ENCODE measurements around the gene SPAG7. TPM values are rescaled to one million over a fixed set of nuclear protein-coding genes. Genes with fewer than 3 reads are reported as not detected.
A peak's percentile ranks its signal among the peaks of the same experiment; 100 is the strongest.

SPAG7 gene
- total RNA-seq, 1 experiment from 2014 or later: 97.3 TPM

DNA sequence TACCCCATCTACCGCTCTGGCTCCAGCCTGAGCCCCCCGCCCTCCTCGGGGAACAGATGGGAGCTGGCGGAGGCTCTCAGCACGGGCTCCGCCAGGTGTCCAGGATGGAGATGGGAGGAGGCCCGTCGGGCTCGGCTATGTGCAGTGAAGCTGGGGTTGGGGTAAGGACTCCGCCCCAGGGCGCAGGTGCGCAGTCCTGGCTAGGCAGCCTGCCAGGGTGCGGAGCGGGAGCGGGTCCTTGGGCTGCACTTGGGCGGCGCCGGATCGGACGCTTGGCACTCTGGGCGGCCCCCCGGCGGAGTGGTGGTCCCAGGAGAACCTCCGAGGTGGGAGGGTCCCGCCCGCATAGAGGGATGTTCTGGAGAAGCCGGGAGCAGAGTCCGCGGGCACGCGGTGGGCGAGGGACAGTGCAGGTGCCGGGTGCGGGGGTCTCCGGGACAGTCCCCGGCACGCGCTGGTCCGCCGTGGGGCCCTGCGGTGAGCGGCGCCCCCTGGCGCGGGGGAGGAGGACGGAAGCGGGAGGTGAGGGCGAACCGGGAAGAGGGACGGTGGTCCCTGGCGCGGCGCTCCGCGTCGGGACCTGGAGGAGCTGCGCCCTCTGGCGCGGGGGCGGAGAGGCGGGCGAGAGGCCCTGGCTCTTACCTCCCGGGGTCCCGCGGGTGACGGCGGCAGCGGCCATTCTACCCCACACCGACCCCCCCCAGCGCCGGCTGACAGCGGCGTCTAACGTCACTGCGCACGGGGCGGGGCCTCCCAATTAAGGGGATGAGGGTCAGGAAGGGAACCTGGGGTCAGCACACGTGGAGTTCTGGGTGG, 19.5 kb upstream of the SPAG7 start, which contains the start of gene CAMTA2:
Gene CAMTA2 (minus strand): TSS at position 725 of the 816 bp plus-strand sequence. CDS start 1,453 bp downstream, outside the sequence.
- Mint-ChIP-seq H3K4me1 (peaks cover 25% of the 10 kb centered on the region), H3K27ac (no peak within 1 kb of the TSS), H3K9me3 (no peaks in the 10 kb centered on the region), H3K36me3 (no peaks in the 10 kb centered on the region), H3K4me3 (peak within 1 kb of the TSS; percentile 77), H3K27me3 (ENCODE audit: low read depth) (peaks cover 44% of the 10 kb centered on the region)
- ChIA-PET CTCF (interaction anchor here (0.6 to 4.0 kb wide), 22 partner anchors 10 to 286 kb away, joined by 3 to 27 read pairs (median 4); partner anchors contain the start of genes INCA1, KIF1C, RNF167 and SLC25A11), POLR2A (interaction anchor here (0.6 to 3.0 kb wide), 5 partner anchors 10 to 35 kb away, joined by 3 to 12 read pairs (median 3); partner anchors contain the start of genes INCA1, KIF1C and SPAG7)
- DNase-seq (ENCODE audit: low spot score) (peak; percentile 88), ATAC-seq (peak; percentile 77)
- TF ChIP-seq, protein P1, sequence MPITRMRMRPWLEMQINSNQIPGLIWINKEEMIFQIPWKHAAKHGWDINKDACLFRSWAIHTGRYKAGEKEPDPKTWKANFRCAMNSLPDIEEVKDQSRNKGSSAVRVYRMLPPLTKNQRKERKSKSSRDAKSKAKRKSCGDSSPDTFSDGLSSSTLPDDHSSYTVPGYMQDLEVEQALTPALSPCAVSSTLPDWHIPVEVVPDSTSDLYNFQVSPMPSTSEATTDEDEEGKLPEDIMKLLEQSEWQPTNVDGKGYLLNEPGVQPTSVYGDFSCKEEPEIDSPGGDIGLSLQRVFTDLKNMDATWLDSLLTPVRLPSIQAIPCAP (CRISPR knock-in tag; IDR thresholded peaks at IDR 0.05): no peak
- TF ChIP-seq ZNF263 (CRISPR knock-in tag; IDR thresholded peaks at IDR 0.05; ENCODE audit: low read depth) (peak; percentile 24; the same call in 1 of the 2 replicates), NR3C1 (CRISPR knock-in tag; conservative IDR thresholded peaks at IDR 0.05; ENCODE audit: low read depth) (no peak), TCF7 (CRISPR knock-in tag; IDR thresholded peaks at IDR 0.05; ENCODE audit: low read depth) (no peak), TEAD1 (CRISPR knock-in tag; IDR thresholded peaks at IDR 0.05) (peak; percentile 88; the same call in 1 of the 2 replicates), CREB1 (CRISPR knock-in tag; IDR thresholded peaks at IDR 0.05) (no peak), PRRX2 (CRISPR knock-in tag; IDR thresholded peaks at IDR 0.05) (no peak), MYBL2 (CRISPR knock-in tag; IDR thresholded peaks at IDR 0.05) (no peak), RELA (CRISPR knock-in tag; IDR thresholded peaks at IDR 0.05; ENCODE audit: borderline replicate concordance) (0 out of 2 replicates have a peak, but pooled peaks have one; percentile 34), ZNF219 (CRISPR knock-in tag; IDR thresholded peaks at IDR 0.05; ENCODE audit: borderline replicate concordance) (0 out of 2 replicates have a peak, but pooled peaks have one; percentile 75), ZNF423 (CRISPR knock-in tag; IDR thresholded peaks at IDR 0.05) (peak; percentile 82)
- TF ChIP-seq, protein P2, sequence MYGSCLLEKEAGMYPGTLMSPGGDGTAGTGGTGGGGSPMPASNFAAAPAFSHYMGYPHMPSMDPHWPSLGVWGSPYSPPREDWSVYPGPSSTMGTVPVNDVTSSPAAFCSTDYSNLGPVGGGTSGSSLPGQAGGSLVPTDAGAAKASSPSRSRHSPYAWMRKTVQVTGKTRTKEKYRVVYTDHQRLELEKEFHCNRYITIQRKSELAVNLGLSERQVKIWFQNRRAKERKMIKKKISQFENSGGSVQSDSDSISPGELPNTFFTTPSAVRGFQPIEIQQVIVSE (CRISPR knock-in tag; IDR thresholded peaks at IDR 0.05; ENCODE audit: borderline replicate concordance): no peak
- TF ChIP-seq, protein P3, sequence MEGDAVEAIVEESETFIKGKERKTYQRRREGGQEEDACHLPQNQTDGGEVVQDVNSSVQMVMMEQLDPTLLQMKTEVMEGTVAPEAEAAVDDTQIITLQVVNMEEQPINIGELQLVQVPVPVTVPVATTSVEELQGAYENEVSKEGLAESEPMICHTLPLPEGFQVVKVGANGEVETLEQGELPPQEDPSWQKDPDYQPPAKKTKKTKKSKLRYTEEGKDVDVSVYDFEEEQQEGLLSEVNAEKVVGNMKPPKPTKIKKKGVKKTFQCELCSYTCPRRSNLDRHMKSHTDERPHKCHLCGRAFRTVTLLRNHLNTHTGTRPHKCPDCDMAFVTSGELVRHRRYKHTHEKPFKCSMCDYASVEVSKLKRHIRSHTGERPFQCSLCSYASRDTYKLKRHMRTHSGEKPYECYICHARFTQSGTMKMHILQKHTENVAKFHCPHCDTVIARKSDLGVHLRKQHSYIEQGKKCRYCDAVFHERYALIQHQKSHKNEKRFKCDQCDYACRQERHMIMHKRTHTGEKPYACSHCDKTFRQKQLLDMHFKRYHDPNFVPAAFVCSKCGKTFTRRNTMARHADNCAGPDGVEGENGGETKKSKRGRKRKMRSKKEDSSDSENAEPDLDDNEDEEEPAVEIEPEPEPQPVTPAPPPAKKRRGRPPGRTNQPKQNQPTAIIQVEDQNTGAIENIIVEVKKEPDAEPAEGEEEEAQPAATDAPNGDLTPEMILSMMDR (IDR thresholded peaks at IDR 0.05): peak; percentile 37
- TF ChIP-seq, protein P4, sequence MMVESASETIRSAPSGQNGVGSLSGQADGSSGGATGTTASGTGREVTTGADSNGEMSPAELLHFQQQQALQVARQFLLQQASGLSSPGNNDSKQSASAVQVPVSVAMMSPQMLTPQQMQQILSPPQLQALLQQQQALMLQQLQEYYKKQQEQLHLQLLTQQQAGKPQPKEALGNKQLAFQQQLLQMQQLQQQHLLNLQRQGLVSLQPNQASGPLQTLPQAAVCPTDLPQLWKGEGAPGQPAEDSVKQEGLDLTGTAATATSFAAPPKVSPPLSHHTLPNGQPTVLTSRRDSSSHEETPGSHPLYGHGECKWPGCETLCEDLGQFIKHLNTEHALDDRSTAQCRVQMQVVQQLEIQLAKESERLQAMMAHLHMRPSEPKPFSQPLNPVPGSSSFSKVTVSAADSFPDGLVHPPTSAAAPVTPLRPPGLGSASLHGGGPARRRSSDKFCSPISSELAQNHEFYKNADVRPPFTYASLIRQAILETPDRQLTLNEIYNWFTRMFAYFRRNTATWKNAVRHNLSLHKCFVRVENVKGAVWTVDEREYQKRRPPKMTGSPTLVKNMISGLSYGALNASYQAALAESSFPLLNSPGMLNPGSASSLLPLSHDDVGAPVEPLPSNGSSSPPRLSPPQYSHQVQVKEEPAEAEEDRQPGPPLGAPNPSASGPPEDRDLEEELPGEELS (CRISPR knock-in tag; IDR thresholded peaks at IDR 0.05): 0 out of 2 replicates have a peak, but pooled peaks have one; percentile 17
- TF ChIP-seq, protein P5, sequence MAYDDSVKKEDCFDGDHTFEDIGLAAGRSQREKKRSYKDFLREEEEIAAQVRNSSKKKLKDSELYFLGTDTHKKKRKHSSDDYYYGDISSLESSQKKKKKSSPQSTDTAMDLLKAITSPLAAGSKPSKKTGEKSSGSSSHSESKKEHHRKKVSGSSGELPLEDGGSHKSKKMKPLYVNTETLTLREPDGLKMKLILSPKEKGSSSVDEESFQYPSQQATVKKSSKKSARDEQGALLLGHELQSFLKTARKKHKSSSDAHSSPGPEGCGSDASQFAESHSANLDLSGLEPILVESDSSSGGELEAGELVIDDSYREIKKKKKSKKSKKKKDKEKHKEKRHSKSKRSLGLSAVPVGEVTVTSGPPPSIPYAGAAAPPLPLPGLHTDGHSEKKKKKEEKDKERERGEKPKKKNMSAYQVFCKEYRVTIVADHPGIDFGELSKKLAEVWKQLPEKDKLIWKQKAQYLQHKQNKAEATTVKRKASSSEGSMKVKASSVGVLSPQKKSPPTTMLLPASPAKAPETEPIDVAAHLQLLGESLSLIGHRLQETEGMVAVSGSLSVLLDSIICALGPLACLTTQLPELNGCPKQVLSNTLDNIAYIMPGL (CRISPR knock-in tag; IDR thresholded peaks at IDR 0.05): peak; percentile 97; the same call in 1 of the 2 replicates
- TF ChIP-seq, protein P6, sequence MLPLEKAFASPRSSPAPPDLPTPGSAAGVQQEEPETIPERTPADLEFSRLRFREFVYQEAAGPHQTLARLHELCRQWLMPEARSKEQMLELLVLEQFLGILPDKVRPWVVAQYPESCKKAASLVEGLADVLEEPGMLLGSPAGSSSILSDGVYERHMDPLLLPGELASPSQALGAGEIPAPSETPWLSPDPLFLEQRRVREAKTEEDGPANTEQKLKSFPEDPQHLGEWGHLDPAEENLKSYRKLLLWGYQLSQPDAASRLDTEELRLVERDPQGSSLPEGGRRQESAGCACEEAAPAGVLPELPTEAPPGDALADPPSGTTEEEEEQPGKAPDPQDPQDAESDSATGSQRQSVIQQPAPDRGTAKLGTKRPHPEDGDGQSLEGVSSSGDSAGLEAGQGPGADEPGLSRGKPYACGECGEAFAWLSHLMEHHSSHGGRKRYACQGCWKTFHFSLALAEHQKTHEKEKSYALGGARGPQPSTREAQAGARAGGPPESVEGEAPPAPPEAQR (CRISPR knock-in tag; IDR thresholded peaks at IDR 0.05): no peak
- TF ChIP-seq, protein P7, sequence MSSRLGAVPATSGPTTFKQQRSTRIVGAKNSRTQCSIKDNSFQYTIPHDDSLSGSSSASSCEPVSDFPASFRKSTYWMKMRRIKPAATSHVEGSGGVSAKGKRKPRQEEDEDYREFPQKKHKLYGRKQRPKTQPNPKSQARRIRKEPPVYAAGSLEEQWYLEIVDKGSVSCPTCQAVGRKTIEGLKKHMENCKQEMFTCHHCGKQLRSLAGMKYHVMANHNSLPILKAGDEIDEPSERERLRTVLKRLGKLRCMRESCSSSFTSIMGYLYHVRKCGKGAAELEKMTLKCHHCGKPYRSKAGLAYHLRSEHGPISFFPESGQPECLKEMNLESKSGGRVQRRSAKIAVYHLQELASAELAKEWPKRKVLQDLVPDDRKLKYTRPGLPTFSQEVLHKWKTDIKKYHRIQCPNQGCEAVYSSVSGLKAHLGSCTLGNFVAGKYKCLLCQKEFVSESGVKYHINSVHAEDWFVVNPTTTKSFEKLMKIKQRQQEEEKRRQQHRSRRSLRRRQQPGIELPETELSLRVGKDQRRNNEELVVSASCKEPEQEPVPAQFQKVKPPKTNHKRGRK (CRISPR knock-in tag; IDR thresholded peaks at IDR 0.05; ENCODE audit: borderline replicate concordance): no peak
- TF ChIP-seq, protein P8, sequence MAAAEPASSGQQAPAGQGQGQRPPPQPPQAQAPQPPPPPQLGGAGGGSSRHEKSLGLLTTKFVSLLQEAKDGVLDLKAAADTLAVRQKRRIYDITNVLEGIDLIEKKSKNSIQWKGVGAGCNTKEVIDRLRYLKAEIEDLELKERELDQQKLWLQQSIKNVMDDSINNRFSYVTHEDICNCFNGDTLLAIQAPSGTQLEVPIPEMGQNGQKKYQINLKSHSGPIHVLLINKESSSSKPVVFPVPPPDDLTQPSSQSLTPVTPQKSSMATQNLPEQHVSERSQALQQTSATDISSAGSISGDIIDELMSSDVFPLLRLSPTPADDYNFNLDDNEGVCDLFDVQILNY (CRISPR knock-in tag; IDR thresholded peaks at IDR 0.05): peak; percentile 9; the same call in 1 of the 2 replicates
- TF ChIP-seq, protein P9, sequence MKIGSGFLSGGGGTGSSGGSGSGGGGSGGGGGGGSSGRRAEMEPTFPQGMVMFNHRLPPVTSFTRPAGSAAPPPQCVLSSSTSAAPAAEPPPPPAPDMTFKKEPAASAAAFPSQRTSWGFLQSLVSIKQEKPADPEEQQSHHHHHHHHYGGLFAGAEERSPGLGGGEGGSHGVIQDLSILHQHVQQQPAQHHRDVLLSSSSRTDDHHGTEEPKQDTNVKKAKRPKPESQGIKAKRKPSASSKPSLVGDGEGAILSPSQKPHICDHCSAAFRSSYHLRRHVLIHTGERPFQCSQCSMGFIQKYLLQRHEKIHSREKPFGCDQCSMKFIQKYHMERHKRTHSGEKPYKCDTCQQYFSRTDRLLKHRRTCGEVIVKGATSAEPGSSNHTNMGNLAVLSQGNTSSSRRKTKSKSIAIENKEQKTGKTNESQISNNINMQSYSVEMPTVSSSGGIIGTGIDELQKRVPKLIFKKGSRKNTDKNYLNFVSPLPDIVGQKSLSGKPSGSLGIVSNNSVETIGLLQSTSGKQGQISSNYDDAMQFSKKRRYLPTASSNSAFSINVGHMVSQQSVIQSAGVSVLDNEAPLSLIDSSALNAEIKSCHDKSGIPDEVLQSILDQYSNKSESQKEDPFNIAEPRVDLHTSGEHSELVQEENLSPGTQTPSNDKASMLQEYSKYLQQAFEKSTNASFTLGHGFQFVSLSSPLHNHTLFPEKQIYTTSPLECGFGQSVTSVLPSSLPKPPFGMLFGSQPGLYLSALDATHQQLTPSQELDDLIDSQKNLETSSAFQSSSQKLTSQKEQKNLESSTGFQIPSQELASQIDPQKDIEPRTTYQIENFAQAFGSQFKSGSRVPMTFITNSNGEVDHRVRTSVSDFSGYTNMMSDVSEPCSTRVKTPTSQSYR (CRISPR knock-in tag; IDR thresholded peaks at IDR 0.05): 0 out of 2 replicates have a peak, but pooled peaks have one; percentile 15
- TF ChIP-seq, protein P10, sequence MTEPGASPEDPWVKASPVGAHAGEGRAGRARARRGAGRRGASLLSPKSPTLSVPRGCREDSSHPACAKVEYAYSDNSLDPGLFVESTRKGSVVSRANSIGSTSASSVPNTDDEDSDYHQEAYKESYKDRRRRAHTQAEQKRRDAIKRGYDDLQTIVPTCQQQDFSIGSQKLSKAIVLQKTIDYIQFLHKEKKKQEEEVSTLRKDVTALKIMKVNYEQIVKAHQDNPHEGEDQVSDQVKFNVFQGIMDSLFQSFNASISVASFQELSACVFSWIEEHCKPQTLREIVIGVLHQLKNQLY (CRISPR knock-in tag; IDR thresholded peaks at IDR 0.05): no peak
